Activated naive CD8-positive, alpha-beta T cell treated with anti-CD3 and anti-CD28 coated beads, Interleukin-2, amount 50 U/mL, for 24 hours (primary cell): ENCODE data around the gene TRMT10B.

Experiments
- ATAC-seq: fragments of 150-1000 bp; cut with Tn5 transposase; one replicate; pipeline ENCODE4 v1.10.0; 2021
- DNase-seq: peaks from one replicate; pipeline ENCODE4 v3.0.0; 2021
- H3K27ac Mint-ChIP-seq: one replicate; pipeline ENCODE4 v1.8.0; 2021; ENCODE audit warnings: mild to moderate bottlenecking, mixed read lengths
- H3K27me3 Mint-ChIP-seq: one replicate; pipeline ENCODE4 v1.8.0; 2021; ENCODE audit warnings: mixed read lengths
- H3K36me3 Mint-ChIP-seq: one replicate; pipeline ENCODE4 v1.8.0; 2021; ENCODE audit warnings: low read depth, mixed read lengths
- H3K4me1 Mint-ChIP-seq: one replicate; pipeline ENCODE4 v1.8.0; 2021; ENCODE audit warnings: mixed read lengths
- H3K4me3 Mint-ChIP-seq: one replicate; pipeline ENCODE4 v1.8.0; 2021; ENCODE audit warnings: mild to moderate bottlenecking, moderate library complexity, mixed read lengths
- H3K9me3 Mint-ChIP-seq: one replicate; pipeline ENCODE4 v1.8.0; 2021; ENCODE audit warnings: mixed read lengths

TRMT10B gene, protein sequence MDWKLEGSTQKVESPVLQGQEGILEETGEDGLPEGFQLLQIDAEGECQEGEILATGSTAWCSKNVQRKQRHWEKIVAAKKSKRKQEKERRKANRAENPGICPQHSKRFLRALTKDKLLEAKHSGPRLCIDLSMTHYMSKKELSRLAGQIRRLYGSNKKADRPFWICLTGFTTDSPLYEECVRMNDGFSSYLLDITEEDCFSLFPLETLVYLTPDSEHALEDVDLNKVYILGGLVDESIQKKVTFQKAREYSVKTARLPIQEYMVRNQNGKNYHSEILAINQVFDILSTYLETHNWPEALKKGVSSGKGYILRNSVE

DNA sequence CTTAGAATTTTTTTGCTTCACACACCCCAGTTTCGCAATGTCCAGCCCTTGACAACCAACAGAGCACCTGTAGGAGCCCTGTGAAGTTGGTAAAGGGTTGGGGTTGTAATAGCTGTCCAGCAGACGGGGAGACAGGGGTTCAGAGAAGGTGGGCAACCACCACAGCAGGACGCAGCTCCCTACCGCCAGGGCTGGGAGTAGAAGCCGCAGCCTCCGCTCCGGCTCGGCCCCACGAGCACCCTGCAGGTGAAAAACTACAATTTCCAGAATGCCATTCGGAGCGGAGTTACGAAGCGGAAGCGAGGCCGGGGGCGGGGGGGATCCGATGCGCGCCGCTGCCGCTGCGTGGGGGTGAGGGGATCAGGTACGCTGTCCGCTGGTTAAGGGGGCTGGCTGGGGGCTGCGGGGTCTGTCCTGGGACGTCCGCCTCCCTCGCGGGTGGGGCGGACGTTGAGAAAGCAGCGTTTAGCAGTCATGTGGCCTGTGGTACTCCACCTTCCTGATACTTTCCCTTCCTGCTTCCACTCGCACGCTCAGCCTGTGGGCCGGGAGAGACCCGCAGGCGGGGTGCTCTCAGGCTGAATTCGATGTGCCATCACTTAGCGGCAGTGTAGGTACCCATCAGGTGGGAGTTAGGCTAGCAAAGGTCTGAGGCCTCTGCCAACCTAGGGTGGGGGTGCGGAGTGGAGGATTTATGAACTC, at the start of gene TRMT10B:
Gene TRMT10B (plus strand): TSS at position 317 of the 702 bp plus-strand sequence. CDS start 8,127 bp downstream, outside the sequence.
- peak within 1 kb of the TSS; percentile 94 for H3K4me3 Mint-ChIP-seq
- H3K36me3 Mint-ChIP-seq, result peaks cover 2% of the 10 kb centered on the region
- H3K27ac Mint-ChIP-seq, result peak within 1 kb of the TSS; percentile 92
- H3K9me3 Mint-ChIP-seq, result peaks cover 7% of the 10 kb centered on the region
- no peaks in the 10 kb centered on the region for H3K27me3 Mint-ChIP-seq
- H3K4me1 Mint-ChIP-seq, result peaks cover 23% of the 10 kb centered on the region
- peak; percentile 88 for ATAC-seq
- peak; percentile 74 for DNase-seq

DNA sequence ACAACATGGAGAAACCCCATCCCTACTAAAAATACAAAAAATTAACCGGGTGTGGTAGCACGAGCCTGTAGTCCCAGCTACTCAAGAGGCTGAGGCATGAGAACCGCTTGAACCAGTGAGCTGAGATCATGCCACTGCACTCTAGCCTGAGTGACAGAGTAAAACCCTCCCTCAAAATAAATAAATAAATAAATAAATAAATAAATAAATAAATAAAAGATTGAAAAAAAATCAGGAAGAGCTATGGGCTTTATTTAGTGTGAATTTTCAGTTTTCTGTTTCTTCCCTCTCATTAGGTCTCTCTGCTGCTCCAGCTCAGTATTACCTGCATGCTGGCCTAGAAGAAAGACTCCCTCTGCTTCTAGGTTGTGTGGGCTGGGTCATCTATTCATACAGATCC, 47.8 kb upstream of the TRMT10B start:
- Mint-ChIP-seq H3K36me3 (no peaks in the 10 kb centered on the region), H3K9me3 (no peaks in the 10 kb centered on the region), H3K4me1 (peaks cover 12% of the 10 kb centered on the region), H3K27me3 (peaks cover 27% of the 10 kb centered on the region), H3K4me3 (no peak overlapping the region), H3K27ac (no peak overlapping the region)
- DNase-seq (no peak), ATAC-seq (no peak)

DNA sequence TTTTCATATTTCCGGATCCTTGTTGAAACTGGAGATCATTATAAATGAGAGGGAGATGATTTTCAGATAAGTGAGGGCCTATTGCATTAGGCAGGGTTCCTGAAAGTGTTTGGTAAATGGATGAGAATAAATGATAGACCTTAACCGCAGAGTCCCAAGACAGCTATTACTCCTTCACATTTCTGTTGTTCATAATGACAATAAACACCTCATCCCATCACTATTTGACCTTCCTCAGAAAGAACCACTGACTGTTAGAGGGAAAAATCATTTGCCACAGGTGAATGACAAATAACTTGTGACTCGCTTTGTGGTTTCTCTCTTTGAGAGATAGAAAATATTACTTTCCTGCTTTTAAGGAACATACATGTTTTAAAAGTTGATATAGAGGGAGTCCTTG, 47.3 kb upstream of the TRMT10B start:
- Mint-ChIP-seq H3K4me3 (no peak overlapping the region), H3K27ac (no peak overlapping the region), H3K36me3 (no peaks in the 10 kb centered on the region), H3K27me3 (peaks cover 26% of the 10 kb centered on the region), H3K9me3 (no peaks in the 10 kb centered on the region), H3K4me1 (peaks cover 12% of the 10 kb centered on the region)
- ATAC-seq (peak; percentile 68), DNase-seq (no peak)

DNA sequence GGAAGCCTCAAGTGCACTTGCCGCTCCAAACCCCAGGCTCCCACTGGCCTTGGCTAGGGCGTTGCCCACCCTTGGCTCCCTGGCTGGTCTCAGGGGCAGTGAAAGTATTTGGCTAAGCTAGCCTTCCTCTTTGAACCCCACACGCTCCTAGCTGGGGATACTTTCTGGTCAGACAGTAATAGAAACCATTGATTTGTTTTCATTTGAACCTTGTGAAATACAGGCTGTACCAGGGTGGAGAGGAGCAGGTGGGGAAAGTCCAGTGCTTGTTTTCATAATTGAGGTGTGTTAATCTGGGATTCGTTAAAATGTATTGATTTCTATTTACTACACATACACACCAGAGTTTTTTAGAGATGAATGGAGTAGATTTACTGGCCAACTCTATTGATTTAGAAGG, 45.9 kb upstream of the TRMT10B start:
- H3K36me3 Mint-ChIP-seq, result no peaks in the 10 kb centered on the region
- peaks cover 12% of the 10 kb centered on the region for H3K4me1 Mint-ChIP-seq
- H3K27me3 Mint-ChIP-seq, result peaks cover 23% of the 10 kb centered on the region
- H3K27ac Mint-ChIP-seq, result no peak overlapping the region
- ATAC-seq (no peak), DNase-seq (no peak)
- no peaks in the 10 kb centered on the region for H3K9me3 Mint-ChIP-seq
- no peak overlapping the region for H3K4me3 Mint-ChIP-seq

DNA sequence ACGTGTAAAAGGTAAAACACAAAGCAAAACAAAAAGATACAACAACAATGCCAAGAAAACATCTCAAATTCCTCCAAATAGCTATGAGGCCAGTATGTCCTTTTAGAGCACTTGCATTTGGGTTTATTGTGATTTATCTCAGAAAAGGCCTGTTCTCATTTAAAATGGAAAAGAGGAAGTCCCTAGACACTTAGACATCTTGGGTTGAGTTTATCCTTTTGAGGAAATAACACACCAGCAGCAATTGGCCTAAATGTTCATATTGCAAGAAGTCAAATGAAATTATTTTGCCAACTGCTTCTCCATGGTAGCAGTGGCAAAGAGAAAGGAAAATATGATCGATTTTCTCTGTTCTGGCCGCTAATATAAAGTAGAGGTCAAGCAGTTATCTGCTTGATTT, 43.6 kb upstream of the TRMT10B start:
- no peak overlapping the region for H3K4me3 Mint-ChIP-seq
- DNase-seq, result no peak
- H3K27ac Mint-ChIP-seq, result no peak overlapping the region
- no peaks in the 10 kb centered on the region for H3K9me3 Mint-ChIP-seq
- H3K27me3 Mint-ChIP-seq, result peaks cover 24% of the 10 kb centered on the region
- ATAC-seq, result no peak
- no peaks in the 10 kb centered on the region for H3K36me3 Mint-ChIP-seq
- peaks cover 12% of the 10 kb centered on the region for H3K4me1 Mint-ChIP-seq

DNA sequence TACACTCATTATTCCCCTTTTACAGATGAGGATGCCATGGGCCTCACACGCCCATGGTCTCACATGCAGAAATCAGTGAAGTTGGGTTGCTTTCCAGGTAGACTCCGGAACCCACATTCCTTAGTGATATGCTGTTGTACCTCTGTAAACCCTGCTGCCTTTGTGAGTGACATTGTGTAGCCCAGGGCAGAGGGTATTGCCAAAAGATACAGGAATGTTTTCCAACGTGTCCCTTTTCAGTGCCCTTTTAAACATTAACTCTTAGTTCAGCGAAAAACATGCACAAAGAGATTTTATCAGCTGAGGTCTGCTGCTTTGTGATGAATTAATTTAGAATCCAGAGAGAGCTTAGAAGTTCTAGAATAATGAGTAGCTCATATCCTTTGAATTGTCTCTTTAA, 38.3 kb upstream of the TRMT10B start:
- no peak for DNase-seq
- no peak overlapping the region for H3K4me3 Mint-ChIP-seq
- H3K27ac Mint-ChIP-seq, result no peak overlapping the region
- ATAC-seq, result no peak
- no peaks in the 10 kb centered on the region for H3K9me3 Mint-ChIP-seq
- no peaks in the 10 kb centered on the region for H3K36me3 Mint-ChIP-seq
- H3K27me3 Mint-ChIP-seq, result peaks cover 6% of the 10 kb centered on the region
- no peaks in the 10 kb centered on the region for H3K4me1 Mint-ChIP-seq

DNA sequence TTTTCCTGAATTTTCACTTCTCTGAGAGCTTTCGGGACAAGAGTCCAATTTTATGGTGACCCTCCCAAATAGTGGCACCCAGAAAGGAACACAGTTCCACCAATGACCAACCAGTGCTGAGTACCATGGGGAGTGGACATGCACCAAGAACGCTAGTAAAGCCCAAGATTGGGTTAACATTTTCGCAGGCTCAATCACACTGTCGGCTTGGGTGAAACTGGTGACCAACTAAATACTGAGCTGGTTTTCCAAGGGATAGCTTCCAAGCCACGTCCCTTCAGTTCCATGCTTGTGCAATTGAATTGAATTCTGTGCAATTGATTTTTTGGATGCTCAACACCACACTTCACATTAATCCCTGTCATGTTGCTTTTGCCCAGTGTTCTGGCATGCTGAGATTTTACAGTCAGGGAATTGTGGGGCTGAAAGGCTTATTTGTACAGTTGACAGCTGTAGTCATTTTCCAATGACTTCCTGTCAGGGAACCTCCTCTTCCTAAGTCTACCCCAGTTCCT, 37.6 kb upstream of the TRMT10B start:
- ATAC-seq (no peak), DNase-seq (no peak)
- Mint-ChIP-seq H3K27me3 (peaks cover 6% of the 10 kb centered on the region), H3K4me1 (no peaks in the 10 kb centered on the region), H3K4me3 (no peak overlapping the region), H3K27ac (no peak overlapping the region), H3K36me3 (no peaks in the 10 kb centered on the region), H3K9me3 (no peaks in the 10 kb centered on the region)

DNA sequence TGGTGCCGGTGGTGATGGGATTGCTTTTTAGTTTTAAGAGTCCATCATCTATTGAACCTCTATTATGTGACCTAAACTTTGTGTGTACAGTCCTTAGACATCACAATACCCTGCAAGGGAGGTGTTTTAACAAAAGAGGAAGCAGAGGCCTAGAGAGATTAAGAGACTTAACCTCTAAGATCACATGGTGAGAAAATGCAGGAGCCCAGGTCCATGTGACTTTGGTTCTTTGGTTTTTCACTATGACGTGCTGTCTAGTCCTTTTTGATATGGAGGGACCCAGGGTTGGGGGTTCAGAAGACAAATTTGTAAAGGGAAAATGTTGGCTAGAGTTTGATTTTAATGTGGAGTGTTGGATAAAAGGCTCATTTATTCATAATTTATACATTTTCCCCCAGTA, 34.1 kb upstream of the TRMT10B start:
- no peaks in the 10 kb centered on the region for H3K36me3 Mint-ChIP-seq

DNA sequence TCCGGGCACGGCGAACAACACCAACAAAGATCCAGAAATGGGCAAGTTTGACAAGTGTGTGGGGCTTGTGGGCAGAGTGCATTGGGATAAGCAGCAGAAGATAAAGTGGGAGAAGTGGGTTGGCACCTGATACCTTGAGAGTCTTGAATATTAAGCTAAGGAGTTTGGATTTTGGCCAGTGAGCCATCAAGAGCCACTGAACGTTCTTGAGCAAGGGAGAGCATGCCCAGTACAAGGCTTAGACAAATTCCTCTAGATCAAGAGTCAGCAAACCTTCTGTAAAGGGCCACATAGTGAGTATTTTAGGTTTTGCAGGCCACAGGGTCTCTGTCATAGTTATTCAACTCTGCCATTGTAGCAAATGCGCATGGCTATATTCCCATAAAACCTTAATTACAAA, 26.6 kb upstream of the TRMT10B start:
- no peak overlapping the region for H3K4me3 Mint-ChIP-seq
- H3K36me3 Mint-ChIP-seq, result no peaks in the 10 kb centered on the region
- H3K4me1 Mint-ChIP-seq, result no peaks in the 10 kb centered on the region

More for the DNA sequence above, 34.1 kb upstream of the TRMT10B start:
- ATAC-seq, result no peak
- H3K4me3 Mint-ChIP-seq, result no peak overlapping the region
- peaks cover 2% of the 10 kb centered on the region for H3K27me3 Mint-ChIP-seq
- H3K27ac Mint-ChIP-seq, result no peak overlapping the region
- no peaks in the 10 kb centered on the region for H3K9me3 Mint-ChIP-seq
- no peaks in the 10 kb centered on the region for H3K4me1 Mint-ChIP-seq
- DNase-seq, result no peak

DNA sequence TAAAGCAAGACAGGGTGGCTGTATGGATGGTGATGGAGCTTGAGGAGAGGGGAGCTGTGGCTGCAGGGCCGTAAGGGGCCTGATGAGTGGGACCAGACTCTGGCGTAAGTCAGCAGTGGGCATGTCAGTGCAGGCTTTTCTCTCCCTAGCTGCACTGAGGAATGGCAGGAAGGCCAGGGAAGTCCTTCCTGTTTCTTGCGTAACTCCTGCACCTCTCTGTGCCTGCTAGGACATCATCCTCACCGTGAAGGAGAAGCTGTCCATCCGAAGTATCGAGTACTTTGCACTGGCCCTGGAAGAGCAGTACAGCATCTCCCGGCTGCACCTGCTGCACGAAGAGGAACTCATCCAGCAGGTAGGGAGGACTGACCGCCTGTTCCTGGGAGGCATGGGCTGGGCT, 24.1 kb upstream of the TRMT10B start:
- ATAC-seq, result no peak
- no peak for DNase-seq
- H3K4me3 Mint-ChIP-seq, result no peak overlapping the region
- H3K4me1 Mint-ChIP-seq, result no peaks in the 10 kb centered on the region
- H3K9me3 Mint-ChIP-seq, result no peaks in the 10 kb centered on the region
- no peaks in the 10 kb centered on the region for H3K36me3 Mint-ChIP-seq
- H3K27me3 Mint-ChIP-seq, result no peaks in the 10 kb centered on the region
- no peak overlapping the region for H3K27ac Mint-ChIP-seq

More for the DNA sequence above, 26.6 kb upstream of the TRMT10B start:
- DNase-seq, result no peak
- Mint-ChIP-seq H3K27ac (no peak overlapping the region), H3K27me3 (no peaks in the 10 kb centered on the region), H3K9me3 (no peaks in the 10 kb centered on the region)
- no peak for ATAC-seq

DNA sequence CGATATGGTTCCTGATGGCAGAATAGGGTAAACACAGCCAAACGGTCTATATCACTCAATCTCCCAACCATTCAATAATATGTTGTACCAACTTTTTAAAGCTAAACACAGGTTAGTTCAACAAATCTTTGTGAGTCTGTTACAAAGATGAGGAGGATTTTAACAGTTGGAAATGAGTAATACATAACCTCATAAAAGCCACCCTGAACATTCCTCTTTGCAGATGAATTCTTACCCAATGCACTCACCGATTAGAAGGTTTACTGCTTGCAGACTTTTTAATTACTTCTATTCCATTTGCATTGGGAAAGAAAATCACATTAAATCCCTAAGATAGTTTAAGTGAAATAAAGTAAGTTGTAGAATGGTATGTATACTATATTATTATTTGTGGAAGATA, 23.3 kb upstream of the TRMT10B start:
- Mint-ChIP-seq H3K4me1 (no peaks in the 10 kb centered on the region), H3K27me3 (no peaks in the 10 kb centered on the region), H3K9me3 (no peaks in the 10 kb centered on the region), H3K27ac (no peak overlapping the region), H3K4me3 (no peak overlapping the region), H3K36me3 (no peaks in the 10 kb centered on the region)
- ATAC-seq (no peak), DNase-seq (no peak)

DNA sequence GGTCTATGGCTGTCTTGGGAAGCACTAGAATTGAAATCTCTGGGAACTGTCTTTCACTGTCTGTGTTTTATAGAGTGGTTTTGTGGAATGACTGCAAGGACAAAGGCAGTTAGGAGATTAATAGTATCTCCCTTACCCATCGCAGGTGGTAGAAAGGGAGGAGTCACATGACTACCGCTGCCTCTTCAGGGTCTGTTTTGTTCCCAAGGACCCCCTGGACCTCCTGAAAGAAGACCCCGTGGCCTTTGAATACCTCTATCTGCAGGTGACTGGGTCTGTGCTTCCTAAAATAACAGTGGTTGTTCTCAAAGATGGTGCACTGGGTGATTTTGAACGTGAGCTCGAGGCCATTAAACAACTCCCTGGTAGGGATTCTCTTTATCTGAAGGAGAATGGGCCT, 22.8 kb upstream of the TRMT10B start:
- no peaks in the 10 kb centered on the region for H3K4me1 Mint-ChIP-seq
- H3K36me3 Mint-ChIP-seq, result no peaks in the 10 kb centered on the region
- H3K27ac Mint-ChIP-seq, result no peak overlapping the region
- H3K4me3 Mint-ChIP-seq, result no peak overlapping the region
- no peak for ATAC-seq
- no peaks in the 10 kb centered on the region for H3K27me3 Mint-ChIP-seq
- no peaks in the 10 kb centered on the region for H3K9me3 Mint-ChIP-seq
- DNase-seq, result no peak

DNA sequence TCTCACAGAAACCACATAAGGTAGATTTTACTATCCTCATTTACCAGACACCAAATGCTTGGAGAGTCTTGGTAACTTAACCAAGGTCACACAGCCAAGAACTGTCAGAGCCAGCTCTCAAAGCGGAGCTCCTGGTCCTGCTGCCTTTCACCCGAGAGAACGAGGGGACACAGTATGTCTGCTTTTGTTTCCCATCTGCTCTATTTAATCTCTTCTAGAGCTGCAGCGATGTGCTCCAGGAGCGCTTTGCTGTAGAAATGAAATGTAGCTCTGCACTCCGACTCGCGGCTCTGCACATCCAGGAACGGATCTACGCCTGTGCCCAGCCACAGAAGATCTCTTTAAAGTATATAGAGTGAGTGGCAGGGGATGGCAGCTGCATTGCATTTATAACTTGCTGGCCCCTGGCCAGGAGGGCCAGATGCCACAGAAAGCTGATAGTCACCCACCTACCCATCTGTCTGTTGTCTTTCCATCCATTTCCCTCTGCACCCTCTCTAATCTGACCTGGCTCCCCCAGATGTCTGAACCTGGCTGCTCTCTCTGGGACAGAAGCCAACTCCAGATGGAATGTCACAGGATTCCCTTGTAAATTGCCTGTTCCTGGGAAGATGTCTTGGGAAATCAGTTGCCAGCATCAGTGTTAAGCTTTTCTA, 21.4 kb upstream of the TRMT10B start:
- DNase-seq (no peak), ATAC-seq (no peak)
- Mint-ChIP-seq H3K27ac (no peak overlapping the region), H3K36me3 (no peaks in the 10 kb centered on the region), H3K4me1 (no peaks in the 10 kb centered on the region), H3K27me3 (no peaks in the 10 kb centered on the region), H3K9me3 (no peaks in the 10 kb centered on the region), H3K4me3 (no peak overlapping the region)

DNA sequence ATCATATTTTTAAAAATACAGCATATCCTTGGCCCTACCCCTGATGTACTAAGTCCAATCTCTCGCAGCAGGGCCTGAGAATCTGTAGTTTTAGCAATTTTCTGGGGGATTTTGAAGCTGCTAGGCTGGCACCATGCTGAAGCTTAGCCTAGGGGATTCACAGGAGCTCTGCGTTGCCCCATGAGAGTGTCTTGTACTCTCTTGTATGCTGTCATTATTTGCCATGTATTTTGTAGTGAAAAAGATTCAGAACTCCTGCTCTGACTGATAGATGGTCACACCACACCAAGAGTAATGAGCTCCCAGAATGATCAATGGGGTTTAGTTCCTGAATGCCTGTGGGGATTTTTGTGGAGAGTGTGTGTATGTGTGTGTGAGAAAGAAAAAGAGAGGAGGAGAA, 20.7 kb upstream of the TRMT10B start:
- Mint-ChIP-seq H3K9me3 (no peaks in the 10 kb centered on the region), H3K4me3 (no peak overlapping the region), H3K4me1 (no peaks in the 10 kb centered on the region), H3K27me3 (no peaks in the 10 kb centered on the region), H3K36me3 (no peaks in the 10 kb centered on the region), H3K27ac (no peak overlapping the region)
- ATAC-seq, result no peak
- DNase-seq, result no peak

DNA sequence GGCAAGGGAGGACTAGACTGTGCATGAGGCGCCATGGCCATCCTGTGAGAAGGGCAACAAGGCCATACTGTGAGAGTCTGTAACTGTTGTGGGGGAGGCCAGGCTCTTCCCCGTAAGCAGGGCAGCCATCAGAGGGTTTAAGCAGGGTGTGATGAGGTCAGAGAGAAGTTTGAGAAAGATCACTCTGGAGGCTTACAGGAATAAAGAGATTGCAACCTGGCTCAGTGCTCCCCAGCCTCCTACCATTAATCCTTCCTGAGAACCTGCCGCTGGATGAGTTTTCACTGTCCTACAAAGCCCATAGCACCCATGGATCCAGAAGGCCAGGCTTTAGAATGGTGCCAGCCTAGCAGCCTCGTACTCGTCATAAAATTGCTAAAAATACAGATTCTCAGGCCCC, 14.4 kb upstream of the TRMT10B start:
- Mint-ChIP-seq H3K4me1 (no peaks in the 10 kb centered on the region), H3K36me3 (no peaks in the 10 kb centered on the region), H3K9me3 (no peaks in the 10 kb centered on the region), H3K4me3 (no peak overlapping the region), H3K27ac (no peak overlapping the region), H3K27me3 (no peaks in the 10 kb centered on the region)
- DNase-seq (no peak), ATAC-seq (no peak)
